Measurements from ENCODE around the gene C1orf21.

Gene C1orf21

DNA sequence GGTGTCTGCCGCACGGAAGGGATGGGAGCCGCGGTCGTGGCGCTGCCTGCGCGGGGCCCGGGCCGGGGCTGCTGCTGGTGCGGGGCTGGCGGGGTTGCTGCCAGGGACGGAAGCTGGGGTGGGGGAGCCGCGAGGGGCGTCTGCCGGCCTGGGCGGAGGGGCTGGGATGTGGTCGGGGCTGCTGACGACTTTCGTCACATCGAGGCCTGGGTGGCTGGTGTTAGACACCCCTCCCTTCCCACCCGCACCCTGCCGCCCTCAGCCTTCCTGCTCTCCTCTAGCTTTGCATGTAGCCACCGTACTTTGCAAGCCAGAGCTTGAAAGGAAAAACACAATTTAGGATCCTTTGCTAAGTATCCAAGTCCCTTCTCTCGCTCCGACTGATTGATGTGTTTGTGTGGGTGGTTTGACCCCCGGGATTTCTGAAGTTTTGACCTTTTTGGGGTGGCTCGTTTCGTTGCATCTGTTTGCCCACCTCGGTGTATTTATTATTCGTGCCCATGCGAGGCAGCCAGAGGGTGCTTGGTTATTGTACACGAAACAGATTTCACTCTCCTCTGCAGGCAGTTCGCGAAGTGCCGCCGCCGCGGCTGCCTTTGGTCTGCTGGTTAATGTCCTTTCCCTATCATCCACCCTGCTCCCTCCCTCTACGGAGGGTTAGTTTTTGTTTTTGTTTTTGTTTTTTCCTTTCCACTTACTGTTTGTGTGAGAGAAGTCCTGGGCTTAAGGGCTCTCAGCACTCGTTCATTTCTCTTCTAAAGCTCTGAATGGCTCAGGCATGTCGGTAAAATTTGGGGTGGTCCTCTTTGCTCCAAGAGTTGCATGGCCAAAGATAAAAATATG is 868 bp downstream of the C1orf21 start:
- DNase-seq, result peak; percentile 16

GRCh38 chr1:184388319-184388889 is 1.6 kb downstream of the C1orf21 start:
- no peak for DNase-seq

GRCh38 chr1:184388971-184389370 is 2.1 kb downstream of the C1orf21 start:
- DNase-seq, result no peak

DNA sequence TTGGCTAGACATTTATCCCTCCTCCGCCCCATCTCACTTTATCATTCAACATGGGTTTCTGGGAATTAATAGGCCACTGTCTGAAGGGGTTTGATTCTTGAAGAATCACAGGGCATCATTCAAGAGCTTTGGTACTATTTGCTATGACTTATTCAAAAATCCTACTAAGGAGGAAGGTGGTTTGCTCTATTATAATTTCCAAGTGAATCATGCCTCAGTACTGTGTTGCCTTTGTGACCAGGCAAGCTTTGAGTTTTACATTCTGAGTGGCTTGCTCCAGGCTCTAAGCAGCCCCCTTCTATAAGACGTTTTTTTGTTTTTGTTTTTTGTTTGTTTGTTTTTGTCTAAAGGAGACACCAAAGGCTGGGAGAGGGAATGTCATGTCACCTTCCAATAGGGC is 2.6 kb downstream of the C1orf21 start:
- no peak for DNase-seq

- no peak for DNase-seq
Measured at GRCh38 chr1:184390889-184391288, 4.1 kb downstream of the C1orf21 start.

- DNase-seq, result no peak
Measured at GRCh38 chr1:184392067-184392466, 5.2 kb downstream of the C1orf21 start.

DNA sequence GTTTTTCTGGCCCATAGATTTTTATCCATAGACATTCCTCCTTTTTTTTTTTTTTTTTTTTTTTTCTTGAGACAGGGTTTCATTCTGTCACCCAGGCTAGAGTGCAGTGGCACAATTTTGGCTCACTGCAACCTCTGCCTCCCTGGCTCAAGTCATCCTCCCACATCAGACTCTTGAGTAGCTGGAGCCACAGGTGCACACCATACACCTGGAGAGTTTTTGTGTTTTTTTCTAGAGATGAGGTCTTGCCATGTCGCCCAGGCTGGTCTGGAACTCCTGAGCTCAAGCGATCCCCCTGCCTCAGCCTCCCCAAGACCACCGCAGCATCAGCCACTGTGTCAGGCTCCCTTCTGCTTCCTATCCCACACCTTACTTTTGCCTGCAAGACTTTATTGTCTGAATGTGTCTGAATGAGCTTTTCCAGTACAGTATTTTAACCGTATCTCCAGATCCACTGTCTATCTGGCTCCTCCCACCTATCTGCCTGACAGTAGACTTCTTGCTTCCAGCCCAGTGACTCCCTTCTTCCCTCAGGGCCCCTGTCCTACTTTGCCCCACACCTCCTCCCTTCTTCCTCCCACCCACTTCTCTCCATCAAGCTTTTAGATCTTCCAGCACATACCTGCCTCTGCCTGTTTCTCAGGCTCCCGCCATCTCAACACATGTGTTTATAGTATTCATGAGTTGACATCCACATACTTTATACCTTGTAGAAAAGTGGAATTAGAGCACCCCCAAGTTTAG is 6.1 kb downstream of the C1orf21 start:
- DNase-seq, result no peak

- DNase-seq, result no peak
Measured at GRCh38 chr1:184393962-184394361, 7.1 kb downstream of the C1orf21 start.

GRCh38 chr1:184395370-184395769 is 8.5 kb downstream of the C1orf21 start:
- DNase-seq, result no peak

DNA sequence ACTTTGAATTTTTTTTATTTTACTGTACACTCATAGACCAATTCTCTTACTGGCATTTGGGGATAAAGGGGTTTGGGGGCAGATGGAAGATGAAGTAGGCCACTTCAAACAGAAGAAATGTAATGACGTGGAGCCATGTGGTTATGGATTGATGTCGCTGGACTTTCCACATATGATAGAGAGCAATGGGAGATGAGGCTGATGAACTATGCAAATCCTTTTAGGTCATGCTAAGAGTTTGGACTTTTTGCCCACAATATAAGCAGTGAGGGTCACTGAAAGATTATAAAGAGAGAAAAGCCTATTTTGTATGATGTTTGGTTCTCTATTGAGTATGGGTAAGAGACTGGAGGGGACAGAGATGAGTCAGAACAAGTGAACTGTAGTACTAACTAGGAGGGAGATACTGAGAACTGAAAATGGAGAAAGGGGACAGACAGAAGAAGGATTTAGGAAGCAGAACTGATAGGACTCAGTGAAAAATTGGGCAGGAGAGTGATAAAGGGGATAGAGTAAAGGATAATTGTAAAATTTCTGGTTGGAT is 9.2 kb downstream of the C1orf21 start:
- no peak for DNase-seq

DNA sequence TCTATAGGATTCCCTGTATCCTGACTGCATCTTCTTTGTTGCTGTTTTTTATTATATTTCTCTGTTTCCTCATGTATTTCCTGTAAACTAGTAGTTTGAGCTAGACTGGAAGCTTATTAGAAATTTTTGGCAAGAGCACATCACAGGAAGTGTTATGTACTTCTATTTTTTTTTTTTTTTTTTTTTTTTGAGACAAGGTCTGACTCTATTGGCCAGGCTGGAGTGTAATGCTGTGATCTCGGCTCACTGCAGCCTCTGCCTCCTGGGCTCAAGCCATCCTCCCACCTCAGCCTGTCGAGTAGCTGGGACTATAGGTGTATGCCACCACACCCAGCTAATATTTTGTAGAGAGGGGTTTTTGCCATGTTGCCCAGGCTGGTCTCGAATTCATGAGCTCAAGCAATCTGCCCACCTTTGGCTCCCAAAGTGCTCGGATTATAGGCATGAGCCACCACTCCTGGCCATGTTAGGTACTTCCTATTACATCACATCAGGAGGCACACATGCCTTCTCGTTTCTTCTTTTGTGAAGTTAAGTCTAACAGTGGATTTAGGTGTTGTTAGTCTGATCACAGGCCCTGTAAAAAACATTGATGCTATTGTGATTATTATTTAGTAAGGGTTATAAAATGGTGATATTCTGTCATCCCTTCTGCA is 12.5 kb downstream of the C1orf21 start:
- no peak for DNase-seq

DNA sequence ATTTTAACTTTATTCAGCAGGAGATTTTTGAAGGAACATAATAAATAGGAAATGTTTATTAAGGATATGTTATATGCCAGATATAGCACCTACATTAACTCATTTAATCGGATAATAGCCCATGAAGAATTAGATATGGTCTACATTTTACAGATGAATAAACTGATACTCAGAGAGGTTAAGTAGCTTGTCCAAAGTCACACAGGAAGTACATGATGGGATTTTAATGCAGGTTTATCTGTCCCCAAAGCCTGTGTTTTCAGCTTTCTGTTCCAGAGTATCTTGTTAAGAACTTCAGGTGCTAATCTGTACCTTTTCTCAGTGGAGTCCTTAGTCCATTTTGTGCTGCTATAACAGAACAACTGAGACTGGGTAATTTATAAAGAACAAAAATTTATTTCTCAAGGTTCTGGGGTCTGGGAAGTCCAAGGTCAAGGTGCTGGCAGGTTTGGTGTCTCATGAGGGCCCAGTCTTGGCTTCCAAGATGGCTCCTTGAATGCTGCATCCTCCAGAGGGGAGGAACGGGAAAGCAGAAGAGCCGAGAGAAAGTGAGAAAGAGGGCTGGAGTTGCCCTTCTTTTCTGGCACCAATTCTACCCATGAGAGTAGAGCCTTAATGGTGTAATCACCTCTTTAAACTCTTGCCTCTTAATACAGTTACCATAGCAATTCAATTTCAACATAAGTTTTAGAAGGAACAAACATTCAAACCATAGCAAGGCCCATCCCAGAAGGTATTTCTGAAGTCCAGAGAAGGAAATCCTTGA is 17.3 kb downstream of the C1orf21 start:
- DNase-seq, result no peak

GRCh38 chr1:184404727-184405027 is 17.8 kb downstream of the C1orf21 start:
- no peak for DNase-seq

DNA sequence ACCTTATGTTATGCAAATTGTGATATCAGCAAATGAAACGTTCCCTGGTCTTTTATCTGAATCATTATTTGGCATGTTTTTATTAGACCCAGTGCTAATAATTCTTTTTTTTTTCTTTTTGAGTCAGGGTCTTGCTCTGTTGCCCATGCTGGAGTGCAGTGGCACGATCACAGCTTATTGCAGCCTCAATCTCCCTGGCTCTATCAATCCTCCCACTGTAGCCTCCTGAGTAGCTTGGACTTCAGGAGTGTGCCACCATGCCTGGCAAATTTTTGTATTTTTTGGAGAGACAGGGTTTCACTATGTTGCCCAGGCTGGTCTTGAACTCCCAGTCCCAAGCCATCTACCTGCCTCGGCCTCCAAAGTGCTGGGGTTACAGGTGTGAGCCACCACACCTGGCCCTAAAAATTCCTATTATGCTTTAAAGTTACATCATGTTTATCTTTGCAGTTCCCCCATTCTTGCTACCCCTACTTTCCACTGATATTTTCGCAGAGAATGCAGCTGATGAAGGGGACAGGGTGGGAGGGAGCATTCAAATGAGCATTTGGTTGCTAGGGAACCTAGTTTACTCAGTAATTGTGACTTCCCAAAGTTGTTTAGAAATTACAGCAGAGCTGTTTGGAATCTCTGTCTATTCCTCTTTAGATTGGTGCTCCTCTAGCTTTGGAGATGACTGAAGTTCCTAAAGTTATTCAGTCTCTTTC is 18.4 kb downstream of the C1orf21 start:
- no peak for DNase-seq

- DNase-seq, result no peak
Measured at GRCh38 chr1:184405801-184406142, 18.9 kb downstream of the C1orf21 start.

- no peak for DNase-seq
Measured at GRCh38 chr1:184406479-184406878, 19.6 kb downstream of the C1orf21 start.

DNA sequence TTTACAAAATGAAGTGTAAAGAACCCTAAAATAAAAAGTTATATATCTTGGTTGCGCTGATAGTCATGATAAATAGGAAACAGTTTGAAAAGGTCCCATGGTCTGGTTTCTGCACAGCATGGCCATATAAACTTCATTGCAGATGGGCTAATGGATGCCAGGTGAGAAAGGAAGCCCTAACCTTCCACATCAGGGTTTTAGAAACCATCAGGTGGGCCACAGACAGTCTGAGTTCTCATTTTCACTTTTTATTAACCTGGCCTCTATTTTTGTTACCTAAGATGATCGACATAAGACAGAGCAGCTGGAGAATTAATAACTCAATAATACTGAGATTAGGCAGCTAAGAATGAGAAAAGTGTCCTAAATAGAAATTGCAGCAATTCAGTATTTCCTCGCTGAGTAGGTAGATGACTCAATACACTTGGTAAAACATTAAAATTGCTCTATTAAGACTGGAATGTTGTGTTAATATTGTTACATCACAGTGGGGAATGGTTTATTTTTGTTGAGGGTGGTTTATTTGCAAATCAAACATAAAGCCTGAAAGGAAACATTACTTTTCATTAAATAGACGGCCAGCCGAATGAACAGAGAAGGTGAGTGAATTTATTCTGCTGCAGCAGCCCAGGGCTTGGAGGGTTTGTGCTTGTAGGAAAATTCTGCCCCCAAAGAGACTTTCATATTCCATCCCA is 21.1 kb downstream of the C1orf21 start:
- DNase-seq, result no peak

DNA sequence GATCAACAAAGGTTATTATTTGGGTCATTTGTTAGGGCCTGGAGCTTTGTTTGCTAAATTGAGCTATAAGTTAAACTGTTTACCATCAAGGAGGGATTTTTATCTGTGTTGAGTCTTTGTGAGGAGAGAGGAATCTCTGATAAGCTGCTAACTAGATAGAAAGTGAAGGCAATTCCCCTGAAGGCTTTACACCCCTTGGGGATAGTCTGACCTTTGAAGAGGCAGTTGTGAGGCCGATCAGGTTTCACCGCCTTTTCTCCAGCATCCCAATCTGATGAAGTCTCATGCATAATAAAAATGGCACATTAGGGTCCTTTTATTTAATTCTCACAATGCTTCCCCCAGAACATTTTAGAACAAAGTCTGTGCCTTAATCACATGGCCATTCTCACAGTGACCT is 21.8 kb downstream of the C1orf21 start:
- no peak for DNase-seq

DNA sequence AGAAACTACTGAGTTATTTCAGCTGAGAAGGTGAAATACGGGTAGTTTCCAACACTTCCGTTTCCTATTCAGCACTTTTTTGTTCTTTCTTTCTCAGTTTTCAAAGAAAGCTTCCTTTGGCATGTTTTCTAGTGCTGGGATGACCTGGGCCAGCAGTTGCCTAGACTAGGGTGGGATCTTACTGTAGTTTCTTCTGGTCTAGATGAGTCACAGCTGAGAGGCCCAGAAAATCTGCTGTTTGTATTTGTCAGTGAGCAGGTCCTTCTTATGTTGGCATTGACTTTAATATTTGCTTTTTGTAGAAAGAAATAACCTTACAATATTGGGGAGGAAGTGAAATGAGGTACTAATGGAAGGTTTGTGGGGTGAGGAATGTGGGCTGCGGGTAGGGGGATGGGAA is 22.2 kb downstream of the C1orf21 start:
- no peak for DNase-seq

DNA sequence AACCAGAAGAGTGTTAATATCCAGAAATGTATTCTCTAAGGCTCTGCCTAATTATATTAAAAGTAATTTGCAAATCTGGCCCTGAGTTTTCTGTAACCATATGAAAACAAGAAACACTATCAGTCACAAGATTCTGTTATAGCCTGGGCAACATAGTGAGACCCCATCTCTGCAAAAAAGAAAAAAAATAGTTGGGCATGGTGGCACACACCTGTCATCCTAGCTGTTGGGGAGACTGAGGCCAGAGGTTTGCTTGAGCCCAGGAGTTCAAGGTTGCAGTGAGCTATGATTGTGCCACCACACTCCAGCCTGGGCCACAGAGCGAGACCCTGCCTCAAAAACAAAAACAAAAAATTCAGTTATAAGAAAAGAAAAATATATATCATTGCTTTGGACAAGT is 25.6 kb downstream of the C1orf21 start:
- no peak for DNase-seq

DNA sequence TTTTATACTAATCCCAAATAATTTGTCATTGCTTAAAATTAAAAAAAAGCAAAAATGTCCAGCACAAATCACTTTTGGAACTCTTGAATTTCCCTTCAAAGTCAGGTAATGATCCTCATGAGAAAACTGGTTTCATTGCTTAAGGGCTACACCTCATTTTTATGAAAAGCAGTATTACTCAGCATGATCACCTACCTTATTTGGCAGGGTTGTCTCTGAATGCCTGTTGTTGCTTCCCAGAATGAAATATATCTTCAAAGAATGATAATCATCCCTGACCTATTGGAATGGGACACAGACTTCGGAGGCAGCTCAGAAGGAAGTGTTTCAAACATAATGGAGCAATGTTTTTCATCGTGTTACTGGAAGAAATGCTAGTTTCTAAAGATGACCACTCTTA is 29.7 kb downstream of the C1orf21 start:
- DNase-seq, result no peak

Data from stimulated activated CD4-positive, alpha-beta T cell treated with anti-CD3 and anti-CD28 coated beads, Interleukin-4, amount 100 ng/mL, for 24 hours (primary cell).